A549 (cell line): ENCODE measurements around the gene MAP3K20. TPM values are rescaled to one million over a fixed set of nuclear protein-coding genes. Genes with fewer than 3 reads are reported as not detected.

Experiments used
- ATAC-seq, 2 experiments: fragments of 200-7000 bp in 1 of 2; fragments of >200 bp in 1 of 2; cut with Nextera tagmentation in 1 of 2; cut with Tn5 transposase in 1 of 2; 3 replicates each; pipeline versions ENCODE4 v1.8.0 to v1.9.1; 2018 to 2020; ENCODE audit warnings: mild to moderate bottlenecking in 1 of 2, moderate library complexity in 1 of 2
- CTCF ChIA-PET: fragments of 300-600 bp; sonication (Branson Sonifier 250); formaldehyde crosslinking; extraction: SDS; loops from one replicate; lab custom pipeline; 2021; ENCODE audit warnings: antibody characterized with exemption, inconsistent platforms; lab: Yijun Ruan, JAX
- POLR2A ChIA-PET: fragments of 350-600 bp; formaldehyde crosslinking; extraction: SDS; loops from one replicate; lab custom pipeline; 2021; ENCODE audit warnings: antibody characterized with exemption, inconsistent platforms; lab: Yijun Ruan, JAX
- DNase-seq, 2 experiments: peaks; one replicate each; pipeline versions ENCODE4 v3.0.0 to v3.0.0-alpha.2; 2011 to 2016; ENCODE audit warnings: low read depth in 1 of 2, low spot score in 1 of 2
- FAIRE-seq: peaks from 2 replicates; lab custom pipeline; 2011; peaks lifted over from hg19 to GRCh38; lab: Jason Lieb, UNC
- H3K27ac ChIP-seq, 2 experiments: fragments of >200 bp; sonication (Bioruptor Twin); formaldehyde crosslinking; 3 replicates each; pipeline ENCODE4 v1.5.1; 2016 to 2017
- H3K4me1 ChIP-seq: fragments of >200 bp; sonication (Bioruptor Twin); formaldehyde crosslinking; 3 replicates; pipeline ENCODE4 v1.6.1; 2016
- H3K4me2 ChIP-seq: fragments of >200 bp; sonication (Bioruptor Twin); formaldehyde crosslinking; 3 replicates; pipeline ENCODE4 v1.6.1; 2016
- H3K4me3 ChIP-seq: fragments of >200 bp; sonication (Bioruptor Twin); formaldehyde crosslinking; 3 replicates; pipeline ENCODE4 v1.5.1; 2016
- H3K9me3 ChIP-seq: fragments of >200 bp; sonication (Bioruptor Twin); formaldehyde crosslinking; 3 replicates; pipeline ENCODE4 v1.6.1; 2016
- CTCF ChIP-seq: fragments of >200 bp; sonication (Bioruptor Twin); formaldehyde crosslinking; IDR thresholded peaks from 3 replicates; pipeline ENCODE4 v1.5.1; 2016
- EHF ChIP-seq: fragments of 250-450 bp; sonication (Bioruptor Pico); IDR thresholded peaks from 2 replicates; pipeline ENCODE4 v1.5.0; 2020; ENCODE audit warnings: mild to moderate bottlenecking
- FOSL2 ChIP-seq, 2 experiments: fragments of 450-650 bp in 1 of 2; fragments of >200 bp in 1 of 2; sonication (Bioruptor Twin) in 1 of 2; formaldehyde crosslinking; IDR thresholded peaks; 2 replicates each; pipeline versions ENCODE4 v1.5.0 to v1.6.1; 2016 to 2020; ENCODE audit warnings: mild to moderate bottlenecking in 1 of 2, moderate library complexity in 1 of 2
- FOXS1 ChIP-seq: fragments of 250-450 bp; sonication (Bioruptor Pico); IDR thresholded peaks from 2 replicates; pipeline ENCODE4 v1.5.0; 2020; ENCODE audit warnings: mild to moderate bottlenecking, moderate library complexity
- HOXB5 ChIP-seq: fragments of 250-450 bp; sonication (Bioruptor Pico); IDR thresholded peaks from 2 replicates; pipeline ENCODE4 v1.5.0; 2020; ENCODE audit warnings: mild to moderate bottlenecking, moderate library complexity
- KDM1A ChIP-seq: fragments of 200-600 bp; sonication (generic); IDR thresholded peaks from 2 replicates; pipeline ENCODE4 v1.6.1; 2016; ENCODE audit warnings: low read depth, mild to moderate bottlenecking
- KDM5A ChIP-seq: fragments of 200-600 bp; sonication (generic); IDR thresholded peaks from 2 replicates; pipeline ENCODE4 v1.6.1; 2016; ENCODE audit warnings: antibody characterized with exemption, mild to moderate bottlenecking
- NPAS2 ChIP-seq: fragments of 250-450 bp; sonication (Bioruptor Pico); IDR thresholded peaks from 2 replicates; pipeline ENCODE4 v1.8.0; 2022; ENCODE audit warnings: mild to moderate bottlenecking, moderate library complexity, borderline replicate concordance
- PHF8 ChIP-seq: fragments of 200-600 bp; sonication (generic); IDR thresholded peaks from 2 replicates; pipeline ENCODE4 v1.6.1; 2016; ENCODE audit warnings: low read depth, mild to moderate bottlenecking, antibody characterized with exemption, moderate library complexity, borderline replicate concordance
- POLR2AphosphoS2 ChIP-seq: conservative IDR thresholded peaks from 2 replicates; pipeline ENCODE4 v1.6.1; 2012; ENCODE audit warnings: low read length, improper control_type of control experiment, inconsistent platforms
- RAD21 ChIP-seq, 2 experiments: fragments of >200 bp in 1 of 2; sonication (Bioruptor Twin) in 1 of 2; formaldehyde crosslinking in 1 of 2; IDR thresholded peaks in 1 of 2; conservative IDR thresholded peaks in 1 of 2; 2 replicates in 1 of 2; 3 replicates in 1 of 2; pipeline ENCODE4 v1.6.1; 2012 to 2018; ENCODE audit warnings: inconsistent platforms in 1 of 2
- RARB ChIP-seq: fragments of 250-450 bp; sonication (Bioruptor Pico); IDR thresholded peaks from 2 replicates; pipeline ENCODE4 v1.8.0; 2021; ENCODE audit warnings: mild to moderate bottlenecking, moderate library complexity
- RCOR1 ChIP-seq: fragments of 150-350 bp; IDR thresholded peaks from 2 replicates; pipeline ENCODE4 v1.6.1; 2014; ENCODE audit warnings: antibody characterized with exemption, low read length, low read depth
- REST ChIP-seq: fragments of 200-600 bp; sonication (generic); IDR thresholded peaks from 2 replicates; pipeline ENCODE4 v1.6.1; 2016; ENCODE audit warnings: antibody characterized with exemption, mild to moderate bottlenecking, moderate library complexity
- RFX5 ChIP-seq: fragments of 450-650 bp; IDR thresholded peaks from 2 replicates; pipeline ENCODE4 v1.7.1; 2014; ENCODE audit warnings: antibody characterized with exemption, mild to moderate bottlenecking, moderate library complexity
- SMC3 ChIP-seq: fragments of >200 bp; sonication (Bioruptor Twin); formaldehyde crosslinking; IDR thresholded peaks from 3 replicates; pipeline ENCODE4 v1.6.1; 2018; ENCODE audit warnings: inconsistent platforms
- SREBF2 ChIP-seq: fragments of 450-650 bp; IDR thresholded peaks from 2 replicates; pipeline ENCODE4 v1.6.1; 2014; ENCODE audit warnings: mild to moderate bottlenecking, moderate library complexity
- TP53 ChIP-seq: fragments of 250-450 bp; sonication (Bioruptor Pico); IDR thresholded peaks from 2 replicates; pipeline ENCODE4 v1.5.0; 2021; ENCODE audit warnings: mild to moderate bottlenecking, moderate library complexity
- ZC3H11A ChIP-seq: fragments of 450-650 bp; IDR thresholded peaks from 2 replicates; pipeline ENCODE4 v1.6.1; 2014; ENCODE audit warnings: antibody characterized with exemption, mild to moderate bottlenecking
- WGBS: methylation state at CpG from one replicate; pipeline ENCODE4 v1.1.6; 2017; ENCODE audit errors: missing lambda C conversion rate; 5-methylcytosine and 5-hydroxymethylcytosine counted together
- polyA plus RNA-seq, 4 experiments: library from polyadenylated mRNA; depleted of rRNA in 3 of 4; stranded (reverse); fragments of >200 nt; fragmentation: RNase III in 1 of 4; extraction: RNeasy Plus Mini Kit Qiagen cat#74134 plus additional on column Dnase treatment in 1 of 4; gene quantifications; 2 replicates in 3 of 4; 3 replicates in 1 of 4; pipeline ENCODE4 v1.2.3, GENCODE V29; 2011 to 2017

Gene MAP3K20
- polyA plus RNA-seq, 2 of the 4 experiments (the other 2 are of a cell fraction) = 34.7 to 80.7 TPM

DNA sequence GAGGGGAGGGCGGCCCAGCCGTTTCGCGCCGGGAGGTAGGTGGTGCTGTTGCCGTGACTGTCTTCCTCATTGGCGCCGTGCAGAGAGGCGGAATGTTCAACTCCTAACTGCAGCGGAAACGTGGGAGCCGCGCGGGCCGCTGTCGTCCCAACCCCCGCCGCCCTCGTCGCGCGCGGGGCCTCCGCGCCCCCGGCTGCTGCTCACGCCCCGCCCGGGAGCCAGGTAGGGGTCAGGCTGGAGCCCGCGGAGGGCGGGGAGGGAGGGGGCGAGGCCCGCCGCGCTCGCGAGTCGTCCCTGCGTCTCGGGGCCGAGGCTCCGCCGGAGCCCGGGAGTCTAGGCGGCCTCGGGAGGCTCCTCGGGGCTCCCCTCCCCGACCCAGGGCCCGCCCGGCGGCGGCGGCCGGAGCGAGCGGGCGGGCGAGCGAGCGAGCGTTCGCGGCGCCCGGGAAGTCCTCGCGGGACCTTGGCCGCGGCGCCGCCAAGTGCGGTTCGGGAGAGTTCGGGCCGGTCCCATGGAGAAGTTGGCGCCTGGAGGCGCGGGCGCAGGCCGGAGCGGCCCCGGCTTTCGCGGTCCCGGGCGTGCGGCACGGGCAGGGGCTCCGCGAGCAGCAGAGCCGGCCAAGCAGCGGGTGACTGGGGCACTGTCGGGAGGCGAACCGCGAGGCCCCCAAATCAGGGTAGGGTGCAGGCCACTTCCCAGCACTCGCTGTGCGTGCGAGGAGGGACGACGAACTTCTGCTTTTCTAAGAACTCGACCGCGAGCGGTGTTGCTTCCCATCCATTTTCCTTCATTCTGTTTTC lies at the start of gene MAP3K20 (continued):
- TF ChIP-seq HOXB5 (no peak), NPAS2 (CRISPR knock-in tag) (no peak), POLR2AphosphoS2 (no peak), REST (no peak), EHF (CRISPR knock-in tag) (no peak), ZC3H11A (no peak), KDM5A (no peak), RFX5 (no peak), FOXS1 (CRISPR knock-in tag) (no peak), FOSL2 (IDR thresholded peaks at IDR 0.05) (no peak), FOSL2 (CRISPR knock-in tag; IDR thresholded peaks at IDR 0.05) (no peak; the same call in 1 of the 2 replicates)

DNA sequence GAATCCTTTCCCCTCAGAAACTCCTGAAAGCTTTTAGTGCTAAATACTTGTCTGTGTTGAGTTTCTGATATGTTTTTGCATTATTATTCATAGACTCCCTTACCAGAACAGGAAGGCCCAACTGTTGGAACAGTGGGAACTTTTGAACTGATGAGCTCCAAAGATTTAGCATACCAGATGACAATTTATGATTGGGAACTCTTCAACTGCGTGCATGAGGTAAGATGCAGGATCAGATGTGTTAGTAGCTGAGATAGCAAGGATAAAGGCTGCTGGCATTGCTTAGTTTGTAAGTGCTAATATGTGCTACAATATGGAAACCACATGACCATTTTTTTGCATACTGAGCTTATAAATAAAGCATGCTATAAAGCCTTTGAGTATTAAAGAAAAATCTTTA lies 49.2 kb upstream of the MAP3K20 start:
- no peak for ATAC-seq
- Histone ChIP-seq H3K27ac (peak overlapping the region in 1 of 2 experiments; percentile 27; a peak in 3 of 6 replicates), H3K4me3 (no peak overlapping the region), H3K4me1 (peaks cover 15% of the 10 kb centered on the region), H3K9me3 (0 out of 3 replicates have a peak, but pooled peaks cover 3% of the 10 kb centered on the region), H3K4me2 (no peak overlapping the region)
- no peak for DNase-seq
- FAIRE-seq = no peak
- WGBS = 100% methylated on average over 1 of the region's 1 CpG
- ChIA-PET CTCF (interaction anchor here (0.6 to 15.5 kb wide), 57 partner anchors 9 to 422 kb away, joined by 3 to 395 read pairs (median 5); no protein-coding TSS in a partner anchor), POLR2A (no interaction called here)
- TF ChIP-seq KDM1A (no peak), RCOR1 (no peak), PHF8 (no peak), SREBF2 (no peak), RARB (CRISPR knock-in tag) (no peak)

- H3K27ac ChIP-seq = peak overlapping the region; percentile 48 to 72
- CTCF ChIA-PET = interaction anchor here (0.6 to 15.5 kb wide), 92 partner anchors 8 to 421 kb away, joined by 3 to 395 read pairs (median 4); no protein-coding TSS in a partner anchor
- no peak for FAIRE-seq
Observed at GRCh38 chr2:173027181-173028128, 48.2 kb upstream of the MAP3K20 start.

More at GRCh38 chr2:173027181-173028128, 48.2 kb upstream of the MAP3K20 start:
- POLR2A ChIA-PET = interaction anchor here (1.0 to 1.3 kb wide), 2 partner anchors 48 to 183 kb away, joined by 3 to 7 read pairs; no protein-coding TSS in a partner anchor
- Histone ChIP-seq H3K4me3 (no peak overlapping the region), H3K4me2 (peak overlapping the region; percentile 44), H3K4me1 (peaks cover 6% of the 10 kb centered on the region; the same call in 2 of the 3 replicates), H3K9me3 (0 out of 3 replicates have a peak, but pooled peaks cover 3% of the 10 kb centered on the region)
- DNase-seq = peak; percentile 46 to 92
- 26% methylated on average over 8 of the region's 8 CpGs for WGBS
- ATAC-seq = peak; percentile 84 to 90
- TF ChIP-seq FOXS1 (CRISPR knock-in tag) (no peak), RAD21 (conservative IDR thresholded peaks at IDR 0.05 in 1 of 2, IDR thresholded peaks at IDR 0.05 in 1 of 2) (peak; percentile 99), TP53 (no peak), SMC3 (peak; percentile 98), CTCF (peak; percentile 97)
